GM23338 (cell line): ENCODE results near the gene IFIT5. TPM values are rescaled to one million over a fixed set of nuclear protein-coding genes. Genes with fewer than 3 reads are reported as not detected.

Source experiments
- ATAC-seq: fragments of 200-7000 bp; cut with Tn5 transposase; 3 replicates; pipeline ENCODE4 v1.9.1; 2020
- DNase-seq: peaks from one replicate; pipeline ENCODE4 v3.0.0-alpha.2; 2015; ENCODE audit warnings: low spot score
- H2AFZ ChIP-seq: fragments of 200-600 bp; sonication (generic); 2 replicates; pipeline ENCODE4 v1.8.0; 2016; ENCODE audit warnings: antibody characterized with exemption, mild to moderate bottlenecking, moderate library complexity
- H3F3A ChIP-seq: fragments of 200-600 bp; sonication (generic); replicated peaks from 2 replicates; pipeline ENCODE4 v1.8.0; 2017; ENCODE audit warnings: antibody characterized with exemption, mixed run types, low read depth
- H3K27ac ChIP-seq: fragments of 200-600 bp; sonication (generic); 2 replicates; pipeline ENCODE4 v1.6.1; 2016; ENCODE audit warnings: low read depth
- H3K27me3 ChIP-seq: fragments of 200-600 bp; sonication (generic); 2 replicates; pipeline ENCODE4 v1.8.0; 2016; ENCODE audit warnings: mild to moderate bottlenecking, mixed run types, moderate library complexity; ENCODE audit not compliant: insufficient read depth
- H3K36me3 ChIP-seq: fragments of 200-600 bp; sonication (generic); 2 replicates; pipeline ENCODE4 v1.8.0; 2016; ENCODE audit warnings: mild to moderate bottlenecking; ENCODE audit not compliant: insufficient read depth
- H3K4me1 ChIP-seq: fragments of 200-600 bp; sonication (generic); 2 replicates; pipeline ENCODE4 v1.8.0; 2016; ENCODE audit warnings: mild to moderate bottlenecking, moderate library complexity; ENCODE audit not compliant: insufficient read depth
- H3K4me2 ChIP-seq: fragments of 200-600 bp; sonication (generic); 2 replicates; pipeline ENCODE4 v1.7.1; 2017; ENCODE audit warnings: mixed run types
- H3K4me3 ChIP-seq: fragments of 200-600 bp; sonication (generic); 2 replicates; pipeline ENCODE4 v1.6.1; 2016; ENCODE audit warnings: mixed run types
- H3K79me2 ChIP-seq: fragments of 200-600 bp; sonication (generic); replicated peaks from 2 replicates; pipeline ENCODE4 v1.8.0; 2017; ENCODE audit warnings: mild to moderate bottlenecking; ENCODE audit not compliant: insufficient read depth
- H3K9me2 ChIP-seq: fragments of 200-600 bp; sonication (generic); 2 replicates; pipeline ENCODE4 v1.8.0; 2017; ENCODE audit not compliant: insufficient read depth
- H4K20me1 ChIP-seq: fragments of 200-600 bp; sonication (generic); replicated peaks from 2 replicates; pipeline ENCODE4 v1.8.0; 2017; ENCODE audit warnings: mild to moderate bottlenecking; ENCODE audit not compliant: insufficient read depth
- H3K27ac Mint-ChIP-seq: 2 replicates; pipeline ENCODE4 v1.8.0; 2020; ENCODE audit warnings: inconsistent platforms, mild to moderate bottlenecking, moderate library complexity, mixed read lengths
- H3K27me3 Mint-ChIP-seq: 3 replicates; pipeline ENCODE4 v1.8.0; 2022; ENCODE audit warnings: low read depth, mild to moderate bottlenecking, moderate library complexity, mixed read lengths, inconsistent platforms; ENCODE audit not compliant: insufficient read depth, poor library complexity
- H3K36me3 Mint-ChIP-seq: 3 replicates; pipeline ENCODE4 v1.8.0; 2021; ENCODE audit warnings: low read depth, mild to moderate bottlenecking, inconsistent platforms, moderate library complexity, mixed read lengths
- H3K4me1 Mint-ChIP-seq: 3 replicates; pipeline ENCODE4 v1.8.0; 2020; ENCODE audit warnings: mild to moderate bottlenecking, inconsistent platforms, mixed read lengths
- H3K4me3 Mint-ChIP-seq: 3 replicates; pipeline ENCODE4 v1.8.0; 2021; ENCODE audit warnings: moderate library complexity, mild to moderate bottlenecking, inconsistent platforms, mixed read lengths
- H3K9me3 Mint-ChIP-seq: 3 replicates; pipeline ENCODE4 v1.8.0; 2020; ENCODE audit warnings: moderate library complexity, mild to moderate bottlenecking, inconsistent platforms, mixed read lengths
- EZH2 ChIP-seq: fragments of 200-600 bp; sonication (generic); IDR thresholded peaks from one replicate; pipeline ENCODE4 v1.8.0; 2017; ENCODE audit warnings: antibody characterized with exemption, mild to moderate bottlenecking, low read depth; ENCODE audit not compliant: unreplicated experiment
- JUNB ChIP-seq: IDR thresholded peaks from one replicate; pipeline ENCODE4 v1.6.1; 2016; ENCODE audit warnings: antibody characterized with exemption; ENCODE audit not compliant: unreplicated experiment
- POLR2AphosphoS5 ChIP-seq: IDR thresholded peaks from 2 replicates; pipeline ENCODE4 v1.6.1; 2016; ENCODE audit warnings: antibody characterized with exemption, low read depth
- REST ChIP-seq: IDR thresholded peaks from one replicate; pipeline ENCODE4 v1.6.1; 2018; ENCODE audit warnings: antibody characterized with exemption; ENCODE audit not compliant: unreplicated experiment
- STAT1 ChIP-seq: IDR thresholded peaks from one replicate; pipeline ENCODE4 v1.6.1; 2016; ENCODE audit warnings: antibody characterized with exemption; ENCODE audit not compliant: unreplicated experiment
- ZNF114 ChIP-seq: fragments of 250-450 bp; sonication (Bioruptor Pico); IDR thresholded peaks from 2 replicates; pipeline ENCODE4 v1.5.0; 2020; ENCODE audit warnings: mild to moderate bottlenecking, moderate library complexity
- ZNF331 ChIP-seq: fragments of 250-450 bp; sonication (Bioruptor Pico); IDR thresholded peaks from 2 replicates; pipeline ENCODE4 v1.5.0; 2020; ENCODE audit warnings: low read depth, mild to moderate bottlenecking, moderate library complexity
- ZNF462 ChIP-seq: fragments of 250-450 bp; sonication (Bioruptor Pico); IDR thresholded peaks from 2 replicates; pipeline ENCODE4 v1.5.0; 2020; ENCODE audit warnings: mild to moderate bottlenecking, moderate library complexity
- polyA plus RNA-seq: library from polyadenylated mRNA; unstranded; fragments of >200 nt; fragmentation: Nextera tagmentation; extraction: Ambion mirVana; gene quantifications from 2 replicates; pipeline ENCODE4 v1.2.1, GENCODE V29; 2016
- total RNA-seq: library from RNA; depleted of rRNA; stranded (reverse); fragments of >200 nt; shearing (Covaris generic); gene quantifications from 2 replicates; pipeline ENCODE4 v1.2.3, GENCODE V29; 2014
- TF ChIP-seq, protein P1 (sequence below), 2 experiments: fragments of 200-600 bp in 1 of 2; sonication (generic) in 1 of 2; conservative IDR thresholded peaks; 2 replicates each; pipeline versions ENCODE4 v1.5.1 to v1.6.1; 2016 to 2017; ENCODE audit warnings: antibody characterized with exemption in 2 of 2, low read depth in 2 of 2, mild to moderate bottlenecking in 2 of 2, moderate library complexity in 1 of 2
- TF ChIP-seq, protein P2 (sequence below): IDR thresholded peaks from 2 replicates; pipeline ENCODE4 v1.6.1; 2016; ENCODE audit warnings: antibody characterized with exemption

Gene IFIT5
- total and polyA plus RNA-seq, 2 experiments from 2014 or later = 2.7 to 3.2 TPM

GRCh38 chr10:89440226-89441009, 26.1 kb downstream of the IFIT5 start (continued):
- TF ChIP-seq, protein P1, sequence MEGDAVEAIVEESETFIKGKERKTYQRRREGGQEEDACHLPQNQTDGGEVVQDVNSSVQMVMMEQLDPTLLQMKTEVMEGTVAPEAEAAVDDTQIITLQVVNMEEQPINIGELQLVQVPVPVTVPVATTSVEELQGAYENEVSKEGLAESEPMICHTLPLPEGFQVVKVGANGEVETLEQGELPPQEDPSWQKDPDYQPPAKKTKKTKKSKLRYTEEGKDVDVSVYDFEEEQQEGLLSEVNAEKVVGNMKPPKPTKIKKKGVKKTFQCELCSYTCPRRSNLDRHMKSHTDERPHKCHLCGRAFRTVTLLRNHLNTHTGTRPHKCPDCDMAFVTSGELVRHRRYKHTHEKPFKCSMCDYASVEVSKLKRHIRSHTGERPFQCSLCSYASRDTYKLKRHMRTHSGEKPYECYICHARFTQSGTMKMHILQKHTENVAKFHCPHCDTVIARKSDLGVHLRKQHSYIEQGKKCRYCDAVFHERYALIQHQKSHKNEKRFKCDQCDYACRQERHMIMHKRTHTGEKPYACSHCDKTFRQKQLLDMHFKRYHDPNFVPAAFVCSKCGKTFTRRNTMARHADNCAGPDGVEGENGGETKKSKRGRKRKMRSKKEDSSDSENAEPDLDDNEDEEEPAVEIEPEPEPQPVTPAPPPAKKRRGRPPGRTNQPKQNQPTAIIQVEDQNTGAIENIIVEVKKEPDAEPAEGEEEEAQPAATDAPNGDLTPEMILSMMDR (conservative IDR thresholded peaks at IDR 0.05; ENCODE audit: low read depth in 2 of 2) = no peak
- no peak for TF ChIP-seq REST
- TF ChIP-seq, protein P2, sequence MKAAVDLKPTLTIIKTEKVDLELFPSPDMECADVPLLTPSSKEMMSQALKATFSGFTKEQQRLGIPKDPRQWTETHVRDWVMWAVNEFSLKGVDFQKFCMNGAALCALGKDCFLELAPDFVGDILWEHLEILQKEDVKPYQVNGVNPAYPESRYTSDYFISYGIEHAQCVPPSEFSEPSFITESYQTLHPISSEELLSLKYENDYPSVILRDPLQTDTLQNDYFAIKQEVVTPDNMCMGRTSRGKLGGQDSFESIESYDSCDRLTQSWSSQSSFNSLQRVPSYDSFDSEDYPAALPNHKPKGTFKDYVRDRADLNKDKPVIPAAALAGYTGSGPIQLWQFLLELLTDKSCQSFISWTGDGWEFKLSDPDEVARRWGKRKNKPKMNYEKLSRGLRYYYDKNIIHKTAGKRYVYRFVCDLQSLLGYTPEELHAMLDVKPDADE = no peak

DNA sequence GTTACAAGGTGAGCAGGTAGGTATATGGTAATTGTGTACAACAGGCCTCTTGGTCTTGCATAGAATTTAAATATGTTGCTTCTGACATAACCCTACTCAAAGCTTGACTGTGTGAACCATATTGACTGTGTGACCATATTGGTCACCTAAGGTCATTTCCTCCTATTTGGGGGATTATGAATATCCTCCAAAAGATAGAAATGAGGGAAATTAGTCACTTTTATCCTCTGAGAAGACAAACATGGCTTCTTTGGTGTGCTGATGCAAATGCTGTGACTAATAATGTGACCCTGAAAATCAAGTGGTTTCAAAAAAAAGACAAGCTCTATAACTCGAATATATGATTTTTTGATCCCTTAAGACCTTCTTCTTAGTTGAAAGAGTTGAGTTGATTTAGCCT, 27.9 kb downstream of the IFIT5 start:
- H3F3A ChIP-seq = no peaks in the 10 kb centered on the region
- Mint-ChIP-seq H3K36me3 (peaks cover 19% of the 10 kb centered on the region; the same call in 2 of the 3 replicates), H3K27me3 (no peaks in the 10 kb centered on the region), H3K27ac (no peak overlapping the region), H3K4me3 (no peak overlapping the region), H3K4me1 (no peaks in the 10 kb centered on the region), H3K9me3 (peaks cover 16% of the 10 kb centered on the region)
- peaks cover 6% of the 10 kb centered on the region; the same call in 1 of the 2 replicates for H3K9me2 ChIP-seq
- H2AFZ ChIP-seq = no peak overlapping the region
- H4K20me1 ChIP-seq = no peaks in the 10 kb centered on the region
- no peaks in the 10 kb centered on the region for H3K4me1 ChIP-seq
- no peaks in the 10 kb centered on the region for H3K27me3 ChIP-seq
- DNase-seq (no peak), ATAC-seq (no peak)
- no peaks in the 10 kb centered on the region for H3K36me3 ChIP-seq
- no peak overlapping the region for H3K4me3 ChIP-seq
- no peak overlapping the region for H3K27ac ChIP-seq
- no peaks in the 10 kb centered on the region for H3K79me2 ChIP-seq
- no peak overlapping the region for H3K4me2 ChIP-seq
- no peak for TF ChIP-seq JUNB
- TF ChIP-seq ZNF462 (CRISPR knock-in tag) = no peak
- no peak for TF ChIP-seq EZH2
- no peak for TF ChIP-seq ZNF114 (CRISPR knock-in tag)
- TF ChIP-seq ZNF331 (CRISPR knock-in tag) = no peak
- no peak for TF ChIP-seq POLR2AphosphoS5
- no peak for TF ChIP-seq STAT1
- TF ChIP-seq, protein P2 = no peak
